Left ventricle myocardium superior (tissue), 1 donor: ENCODE data around the gene C2orf92. TPM values are rescaled to one million over a fixed set of nuclear protein-coding genes. Genes with fewer than 3 reads are reported as not detected.

Source experiments
- total RNA-seq: library from RNA; stranded (reverse); fragmentation: NEBNext Ultra II Directional; extraction: Animal tissue kit (Norgen Biotek cat#: 25700); gene quantifications from one replicate; pipeline ENCODE4 v1.2.1, GENCODE V29; 2021
- donor health status: DM: no; HTN: yes; CAD: no; lungs with severe emphysema.

Gene C2orf92
- total RNA-seq, 1 donor from 2014 or later: 2.3 TPM

Other genes starting within 250 kb of the C2orf92 start
- gene ANKRD36B, start 79.8 kb upstream of the C2orf92 start, total RNA-seq: 3.3 TPM
- gene COX5B, start 23.7 kb upstream of the C2orf92 start, total RNA-seq: 1,390 TPM
- gene ACTR1B, start 5.7 kb upstream of the C2orf92 start, total RNA-seq: 60.1 TPM
- gene ZAP70, start 43.9 kb downstream of the C2orf92 start, total RNA-seq: 1.7 TPM